ENCODE measurements around the gene EEIG2. TPM values are rescaled to one million over a fixed set of nuclear protein-coding genes. Genes with fewer than 3 reads are reported as not detected.
A peak's percentile ranks its signal among the peaks of the same experiment; 100 is the strongest.

The EEIG2 gene
- total RNA-seq, 2 experiments from 2014 or later, result 11.6 to 12.2 TPM

GRCh38 chr1:108551137-108551862 is 8.6 kb upstream of the EEIG2 start:
- Histone ChIP-seq H3K4me3 (ENCODE audit: low read length) (no peak overlapping the region), H3K27ac (ENCODE audit: low read depth in 1 of 2, low read length in 2 of 2) (no peak overlapping the region), H3K9me3 (ENCODE audit: control insufficient read depth in 1 of 2, insufficient read depth in 1 of 2, low read length in 2 of 2) (no peaks in the 10 kb centered on the region), H3K4me1 (ENCODE audit: insufficient read depth, low read length) (no peaks in the 10 kb centered on the region), H3K27me3 (ENCODE audit: control insufficient read depth in 1 of 2, insufficient read depth in 2 of 2, low read length in 2 of 2) (no peaks in the 10 kb centered on the region), H3K36me3 (ENCODE audit: insufficient read depth, low read length) (no peaks in the 10 kb centered on the region)
- peak in 3 of 14 experiments; percentile 17 to 59 (median 42) for DNase-seq
- no peak overlapping the region for H3K27ac Mint-ChIP-seq
- no peak overlapping the region for H3K4me3 Mint-ChIP-seq
- no peaks in the 10 kb centered on the region for H3K27me3 Mint-ChIP-seq
- peaks cover 2% of the 10 kb centered on the region for H3K9me3 Mint-ChIP-seq
- CTCF ChIA-PET, result interaction anchor here (4.0 kb wide), 1 partner anchor 8 kb away, joined by 14 read pairs; the partner anchor contains the start of gene EEIG2
- no peak for TF ChIP-seq CTCF (IDR thresholded peaks at IDR 0.05)
- ATAC-seq (ENCODE audit: poor library complexity), result no peak
- POLR2A ChIA-PET, result interaction anchor here (0.7 kb wide), 1 partner anchor 9 kb away, joined by 3 read pairs; the partner anchor contains the start of gene EEIG2
- no peaks in the 10 kb centered on the region for H3K4me1 Mint-ChIP-seq (ENCODE audit: low read depth)
- intact Hi-C loops (cut with DNase I, micrococcal nuclease), result loop anchor here in 1 of 2 experiments (10.0 kb wide), 1 partner anchor 324 kb away; the partner anchor contains the start of gene GPSM2
- no peaks in the 10 kb centered on the region for H3K36me3 Mint-ChIP-seq (ENCODE audit: low read depth)

- no peak overlapping the region for H3K27ac Mint-ChIP-seq
- no peak for TF ChIP-seq CTCF (IDR thresholded peaks at IDR 0.05)
- no peaks in the 10 kb centered on the region for H3K9me3 ChIP-seq (ENCODE audit: control insufficient read depth in 1 of 2, insufficient read depth in 1 of 2, low read length in 2 of 2)
- ATAC-seq (ENCODE audit: poor library complexity) (no peak), DNase-seq (no peak)
- no peaks in the 10 kb centered on the region for H3K27me3 Mint-ChIP-seq
- no peaks in the 10 kb centered on the region for H3K36me3 ChIP-seq (ENCODE audit: insufficient read depth, low read length)
- peaks cover 4% of the 10 kb centered on the region for H3K4me1 ChIP-seq (ENCODE audit: insufficient read depth, low read length)
- POLR2A ChIA-PET, result no interaction called here
- H3K9me3 Mint-ChIP-seq, result no peaks in the 10 kb centered on the region
- H3K27me3 ChIP-seq (ENCODE audit: control insufficient read depth in 1 of 2, insufficient read depth in 2 of 2, low read length in 2 of 2), result no peaks in the 10 kb centered on the region
- peaks cover 2% of the 10 kb centered on the region for H3K4me1 Mint-ChIP-seq (ENCODE audit: low read depth)
- H3K4me3 Mint-ChIP-seq, result no peak overlapping the region
- H3K36me3 Mint-ChIP-seq (ENCODE audit: low read depth), result no peaks in the 10 kb centered on the region
- H3K4me3 ChIP-seq (ENCODE audit: low read length), result no peak overlapping the region
- intact Hi-C loops (cut with DNase I, micrococcal nuclease), result loop anchor here in 1 of 2 experiments (10.0 kb wide), 1 partner anchor 321 kb away; the partner anchor contains the start of gene GPSM2
- no peak overlapping the region for H3K27ac ChIP-seq (ENCODE audit: low read depth in 1 of 2, low read length in 2 of 2)
- CTCF ChIA-PET, result no interaction called here
These were observed 6.0 kb upstream of the EEIG2 start for GRCh38 chr1:108553905-108554304.

- H3K27ac Mint-ChIP-seq, result no peak overlapping the region
- no peak for TF ChIP-seq CTCF (IDR thresholded peaks at IDR 0.05)
These were observed 5.0 kb upstream of the EEIG2 start for GRCh38 chr1:108554682-108555427.

More at GRCh38 chr1:108554682-108555427, 5.0 kb upstream of the EEIG2 start:
- H3K9me3 ChIP-seq (ENCODE audit: control insufficient read depth in 1 of 2, insufficient read depth in 1 of 2, low read length in 2 of 2), result no peaks in the 10 kb centered on the region
- H3K27ac ChIP-seq (ENCODE audit: low read depth in 1 of 2, low read length in 2 of 2), result no peak overlapping the region
- peaks cover 10% of the 10 kb centered on the region for H3K4me1 ChIP-seq (ENCODE audit: insufficient read depth, low read length)
- Mint-ChIP-seq H3K27me3 (no peaks in the 10 kb centered on the region), H3K4me1 (ENCODE audit: low read depth) (peaks cover 9% of the 10 kb centered on the region), H3K36me3 (ENCODE audit: low read depth) (no peaks in the 10 kb centered on the region), H3K9me3 (no peaks in the 10 kb centered on the region), H3K4me3 (no peak overlapping the region)
- H3K27me3 ChIP-seq (ENCODE audit: control insufficient read depth in 1 of 2, insufficient read depth in 2 of 2, low read length in 2 of 2), result no peaks in the 10 kb centered on the region
- intact Hi-C loops (cut with DNase I, micrococcal nuclease), result loop anchor here in 1 of 2 experiments (5.0 to 10.0 kb wide), 2 partner anchors 137 to 320 kb away; partner anchors contain the start of genes GPSM2 and PRPF38B
- no peak overlapping the region for H3K4me3 ChIP-seq (ENCODE audit: low read length)
- no peak for DNase-seq
- CTCF ChIA-PET, result no interaction called here
- no peak for ATAC-seq (ENCODE audit: poor library complexity)
- POLR2A ChIA-PET, result no interaction called here
- no peaks in the 10 kb centered on the region for H3K36me3 ChIP-seq (ENCODE audit: insufficient read depth, low read length)

Measured in CD4-positive, alpha-beta T cell (primary cell).